ENCODE data around the gene N4BP2.

- TF ChIP-seq ZNF274 (IDR thresholded peaks at IDR 0.05; ENCODE audit: low read length): no peak
- no peak for TF ChIP-seq ZNF274 (tag by site-specific recombination; IDR thresholded peaks at IDR 0.05; ENCODE audit: borderline replicate concordance)
- no peak for TF ChIP-seq OSR2 (tag by site-specific recombination; IDR thresholded peaks at IDR 0.05)
- no peak for TF ChIP-seq ZNF561 (tag by site-specific recombination; IDR thresholded peaks at IDR 0.05; ENCODE audit: borderline replicate concordance)
- no peak for TF ChIP-seq TCF7L2 (IDR thresholded peaks at IDR 0.05; ENCODE audit: borderline replicate concordance, low read depth, low read length)
- TF ChIP-seq, protein P1, sequence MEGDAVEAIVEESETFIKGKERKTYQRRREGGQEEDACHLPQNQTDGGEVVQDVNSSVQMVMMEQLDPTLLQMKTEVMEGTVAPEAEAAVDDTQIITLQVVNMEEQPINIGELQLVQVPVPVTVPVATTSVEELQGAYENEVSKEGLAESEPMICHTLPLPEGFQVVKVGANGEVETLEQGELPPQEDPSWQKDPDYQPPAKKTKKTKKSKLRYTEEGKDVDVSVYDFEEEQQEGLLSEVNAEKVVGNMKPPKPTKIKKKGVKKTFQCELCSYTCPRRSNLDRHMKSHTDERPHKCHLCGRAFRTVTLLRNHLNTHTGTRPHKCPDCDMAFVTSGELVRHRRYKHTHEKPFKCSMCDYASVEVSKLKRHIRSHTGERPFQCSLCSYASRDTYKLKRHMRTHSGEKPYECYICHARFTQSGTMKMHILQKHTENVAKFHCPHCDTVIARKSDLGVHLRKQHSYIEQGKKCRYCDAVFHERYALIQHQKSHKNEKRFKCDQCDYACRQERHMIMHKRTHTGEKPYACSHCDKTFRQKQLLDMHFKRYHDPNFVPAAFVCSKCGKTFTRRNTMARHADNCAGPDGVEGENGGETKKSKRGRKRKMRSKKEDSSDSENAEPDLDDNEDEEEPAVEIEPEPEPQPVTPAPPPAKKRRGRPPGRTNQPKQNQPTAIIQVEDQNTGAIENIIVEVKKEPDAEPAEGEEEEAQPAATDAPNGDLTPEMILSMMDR (tag by site-specific recombination; IDR thresholded peaks at IDR 0.05): no peak
- no peak for TF ChIP-seq PBX3 (CRISPR knock-in tag; IDR thresholded peaks at IDR 0.05)
- no peak for TF ChIP-seq ZNF626 (tag by site-specific recombination; IDR thresholded peaks at IDR 0.05)
- TF ChIP-seq ZNF23 (tag by site-specific recombination; IDR thresholded peaks at IDR 0.05; ENCODE audit: borderline replicate concordance): no peak
- TF ChIP-seq ZNF140 (tag by site-specific recombination; IDR thresholded peaks at IDR 0.05): no peak
- TF ChIP-seq ZNF473 (tag by site-specific recombination; IDR thresholded peaks at IDR 0.05): no peak
- TF ChIP-seq KLF9 (tag by site-specific recombination; IDR thresholded peaks at IDR 0.05; ENCODE audit: low read depth): no peak
- no peak for TF ChIP-seq ZNF184 (tag by site-specific recombination; IDR thresholded peaks at IDR 0.05)
Observed at GRCh38 chr4:40152637-40153036, 96.0 kb downstream of the N4BP2 start.

All from HEK293 (cell line).